ENCODE measurements around the gene SLIT3.

Gene SLIT3

DNA sequence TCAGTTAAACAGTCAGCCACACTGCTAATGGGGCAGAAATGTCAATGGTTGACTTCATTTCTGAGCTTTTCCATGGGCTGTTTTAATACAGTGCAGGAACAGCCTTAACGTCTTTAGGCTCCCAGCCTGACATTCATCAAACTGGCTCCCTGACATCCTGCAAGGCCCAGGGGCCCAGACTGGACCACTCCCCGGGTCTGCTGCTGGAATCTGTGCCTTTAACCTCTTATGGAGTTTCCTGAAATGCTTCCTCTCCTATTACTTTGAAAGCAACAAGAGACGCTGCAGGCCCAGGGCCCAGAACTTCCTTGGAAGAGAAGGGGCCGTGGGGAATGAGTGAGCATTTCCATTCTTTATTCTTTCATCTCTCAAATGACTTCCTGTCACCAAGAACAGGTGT lies 504.9 kb downstream of the SLIT3 start:
- DNase-seq (ENCODE audit: low spot score): no peak

DNA sequence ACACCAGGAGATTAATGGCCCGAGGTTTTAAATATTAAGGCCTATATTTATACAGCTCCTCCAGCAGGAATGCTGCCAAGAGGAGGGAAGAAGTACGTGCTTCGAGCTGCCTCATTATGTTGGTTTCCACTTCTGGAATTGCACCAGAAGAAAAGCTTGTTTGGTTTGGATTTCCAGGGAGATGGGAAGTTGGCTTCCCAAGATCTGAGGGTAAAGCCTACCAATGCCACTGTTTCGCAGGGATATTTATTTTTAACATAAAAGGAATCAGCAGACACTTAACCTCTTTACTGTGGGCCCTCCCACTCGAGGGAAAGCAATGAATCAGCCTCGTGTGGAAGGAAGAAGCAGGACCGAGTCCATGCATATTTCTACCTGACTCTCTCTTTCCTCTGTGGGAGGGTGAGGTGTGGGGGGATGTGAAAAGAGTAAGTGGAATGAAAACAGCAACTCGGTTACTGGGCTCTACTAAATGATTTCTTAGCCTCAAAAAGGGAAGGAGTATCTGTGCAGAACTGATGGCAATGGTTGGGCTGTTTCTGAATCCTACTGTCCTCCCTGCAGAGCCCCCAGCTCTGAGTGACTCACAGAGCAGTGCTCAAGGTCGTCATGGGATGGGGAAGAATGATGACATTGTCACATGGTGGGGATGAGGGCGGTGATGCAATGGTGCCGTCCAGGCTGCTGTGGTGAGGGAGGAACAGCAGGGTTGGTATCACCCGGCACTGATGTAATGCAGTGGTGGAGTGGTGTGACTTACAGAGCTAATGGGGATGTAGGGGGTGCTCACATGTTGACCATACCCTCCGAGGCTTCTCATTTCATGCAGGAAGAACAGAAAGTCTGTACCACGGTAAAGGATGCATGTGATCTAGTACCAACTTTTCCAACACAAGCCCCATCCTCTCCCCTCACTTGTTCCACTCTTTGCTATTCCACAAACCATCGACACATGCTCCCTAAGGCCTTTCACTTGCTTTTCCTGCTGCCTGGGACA lies 506.8 kb downstream of the SLIT3 start:
- peak; percentile 62 for DNase-seq (ENCODE audit: low spot score)

DNA sequence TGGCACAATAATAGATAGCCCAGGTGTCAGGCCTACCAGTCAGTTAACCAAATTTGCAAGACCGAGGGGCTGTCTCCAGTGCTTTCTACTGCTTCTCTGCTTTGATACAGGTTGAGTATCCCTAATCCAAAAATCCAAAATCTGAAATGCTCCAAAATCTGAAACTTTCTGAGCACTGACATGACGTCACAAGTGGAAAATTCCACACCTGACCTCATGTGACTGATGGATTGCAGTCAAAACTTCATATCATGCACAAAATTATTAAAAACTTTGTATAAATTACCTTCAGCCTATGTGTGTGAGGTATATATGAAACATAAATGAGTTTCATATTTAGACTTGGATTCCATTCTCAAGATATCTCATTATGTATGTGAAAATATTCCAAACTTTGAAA lies 508.3 kb downstream of the SLIT3 start:
- no peak for DNase-seq (ENCODE audit: low spot score)

DNA sequence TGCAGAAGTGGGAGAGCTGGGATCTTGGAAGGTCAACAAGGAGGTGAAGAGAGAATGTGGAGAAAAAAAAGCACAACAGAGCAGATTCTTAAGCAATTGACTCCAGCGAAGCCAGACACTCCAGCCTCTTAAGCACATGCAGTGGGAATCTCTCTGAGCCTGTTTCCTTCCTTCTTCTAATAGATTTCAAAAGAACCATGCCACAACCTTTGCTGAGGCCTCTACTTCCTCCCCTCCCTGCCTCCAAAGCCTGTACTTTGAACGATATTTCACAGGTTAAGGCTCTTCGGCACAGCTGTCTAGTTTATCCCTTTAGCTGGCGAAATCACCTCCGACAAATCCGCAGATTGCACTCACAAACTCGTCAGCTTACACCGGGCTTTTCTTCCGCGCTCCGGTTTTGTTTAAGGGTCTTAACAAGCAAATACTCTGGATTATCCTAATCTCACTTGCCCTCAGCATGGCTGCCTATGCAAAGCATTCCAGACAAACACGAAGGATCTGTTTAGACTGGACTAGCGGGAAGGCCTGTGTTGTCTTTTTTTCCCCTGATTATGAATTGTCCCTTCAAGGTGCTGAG lies 510.2 kb downstream of the SLIT3 start:
- no peak for DNase-seq (ENCODE audit: low spot score)

DNA sequence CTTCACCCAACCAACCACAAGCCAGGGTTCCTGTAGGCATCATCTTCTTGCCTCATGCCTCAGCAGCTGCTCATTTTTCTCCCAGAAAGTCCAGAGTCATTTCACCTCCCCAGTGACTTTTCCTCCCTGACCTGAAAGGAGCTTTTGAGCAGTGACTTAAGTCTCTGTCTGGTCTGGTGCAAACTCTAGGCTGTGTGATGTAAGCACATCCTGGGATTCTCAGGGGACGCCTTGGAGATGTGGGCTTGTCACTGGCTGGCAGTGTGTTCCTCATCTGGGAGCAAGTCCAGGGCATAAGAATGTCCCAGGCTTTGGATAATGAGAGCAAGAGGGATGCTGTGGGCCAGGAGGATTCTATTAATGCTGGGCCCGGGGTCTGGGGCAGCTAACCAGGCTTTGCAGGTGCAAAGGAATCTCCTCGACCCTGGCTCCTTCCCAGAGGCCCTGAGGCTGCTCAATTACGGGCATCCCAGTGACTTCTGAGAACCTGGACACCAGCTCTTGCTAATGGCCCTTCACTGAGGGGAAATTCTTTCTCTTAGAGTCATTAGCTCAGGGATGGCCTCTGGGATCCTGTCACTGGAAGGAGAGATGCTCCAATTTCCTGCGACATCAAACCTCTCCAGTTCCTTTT lies 510.8 kb downstream of the SLIT3 start:
- peak; percentile 52 for DNase-seq (ENCODE audit: low spot score)

DNA sequence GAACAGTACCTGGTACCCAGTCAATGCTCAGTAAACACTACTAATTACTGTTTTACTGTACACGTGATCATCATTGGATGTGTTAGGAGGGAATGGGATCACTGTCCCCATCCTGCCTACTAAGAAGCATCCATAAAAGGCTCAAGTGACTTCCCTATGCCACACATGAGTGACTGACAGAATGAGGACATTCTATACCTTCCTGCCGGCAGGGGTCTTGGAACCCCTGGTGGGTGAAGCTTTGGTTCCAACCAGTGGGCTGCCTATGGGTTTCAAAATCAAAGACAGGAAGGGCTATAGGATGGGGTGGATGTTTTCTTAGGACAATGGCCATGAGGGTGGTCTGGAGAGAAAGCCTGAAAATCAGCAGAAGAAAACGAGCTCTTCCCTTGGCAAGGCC lies 512.2 kb downstream of the SLIT3 start:
- DNase-seq (ENCODE audit: low spot score): no peak

DNA sequence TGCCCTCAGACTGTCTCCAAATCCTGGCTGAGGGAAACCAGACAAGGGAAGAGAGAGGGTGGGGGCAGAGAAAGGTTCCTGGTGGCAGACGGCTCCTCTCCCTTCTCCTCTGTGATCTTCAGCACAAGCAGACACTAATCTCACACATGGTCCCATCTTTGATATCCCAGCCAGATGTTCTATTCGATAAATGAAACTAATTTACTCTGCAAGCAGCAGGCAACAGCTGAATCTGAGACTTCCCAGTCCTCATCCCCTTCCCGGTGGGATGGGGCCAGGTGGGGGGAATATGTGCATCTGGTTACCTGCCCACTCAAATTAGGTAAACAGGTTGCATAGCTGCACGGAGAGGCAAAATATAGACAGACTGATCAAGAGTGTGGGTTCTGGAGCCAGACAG lies 512.8 kb downstream of the SLIT3 start:
- no peak for DNase-seq (ENCODE audit: low spot score)

DNA sequence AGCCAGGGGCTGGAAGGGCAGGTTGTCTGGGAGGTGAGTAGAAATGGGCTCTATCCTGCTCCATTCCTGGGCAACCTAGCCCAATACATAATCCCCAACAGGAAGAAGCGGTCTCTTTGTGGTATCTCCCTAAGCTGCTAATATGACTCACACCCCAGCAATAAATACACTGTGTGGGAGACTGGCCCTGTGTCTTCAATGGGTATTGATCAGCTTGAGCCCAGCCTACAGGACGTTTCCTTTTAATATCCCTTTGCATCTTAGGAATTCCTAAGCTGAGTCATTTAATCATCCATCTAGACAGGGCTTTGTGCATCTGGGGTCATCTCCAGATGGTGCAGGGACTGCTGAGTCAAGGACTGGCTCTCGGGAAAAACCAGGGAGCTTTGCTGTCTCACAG lies 514.8 kb downstream of the SLIT3 start:
- DNase-seq (ENCODE audit: low spot score): no peak

DNA sequence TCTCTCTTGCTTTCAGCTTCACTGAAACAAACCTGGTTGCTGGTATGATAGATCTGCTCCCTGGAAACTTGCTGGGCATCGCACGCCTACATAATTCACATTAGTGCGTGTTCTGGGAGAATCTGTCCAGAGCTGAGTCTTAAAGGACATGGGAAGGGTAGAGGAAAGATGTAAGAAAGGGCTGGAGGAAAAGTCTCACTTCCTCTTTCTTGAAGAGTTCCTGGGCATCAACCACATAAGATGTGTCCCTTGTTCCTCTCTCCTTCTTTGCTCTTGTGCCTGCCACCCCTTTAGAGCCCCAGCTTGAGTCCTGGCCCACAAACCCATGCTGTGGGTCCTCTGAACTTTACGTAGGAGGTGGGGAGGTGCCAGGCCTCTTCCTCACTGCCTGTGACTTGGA lies 516.5 kb downstream of the SLIT3 start:
- no peak for DNase-seq (ENCODE audit: low spot score)

DNA sequence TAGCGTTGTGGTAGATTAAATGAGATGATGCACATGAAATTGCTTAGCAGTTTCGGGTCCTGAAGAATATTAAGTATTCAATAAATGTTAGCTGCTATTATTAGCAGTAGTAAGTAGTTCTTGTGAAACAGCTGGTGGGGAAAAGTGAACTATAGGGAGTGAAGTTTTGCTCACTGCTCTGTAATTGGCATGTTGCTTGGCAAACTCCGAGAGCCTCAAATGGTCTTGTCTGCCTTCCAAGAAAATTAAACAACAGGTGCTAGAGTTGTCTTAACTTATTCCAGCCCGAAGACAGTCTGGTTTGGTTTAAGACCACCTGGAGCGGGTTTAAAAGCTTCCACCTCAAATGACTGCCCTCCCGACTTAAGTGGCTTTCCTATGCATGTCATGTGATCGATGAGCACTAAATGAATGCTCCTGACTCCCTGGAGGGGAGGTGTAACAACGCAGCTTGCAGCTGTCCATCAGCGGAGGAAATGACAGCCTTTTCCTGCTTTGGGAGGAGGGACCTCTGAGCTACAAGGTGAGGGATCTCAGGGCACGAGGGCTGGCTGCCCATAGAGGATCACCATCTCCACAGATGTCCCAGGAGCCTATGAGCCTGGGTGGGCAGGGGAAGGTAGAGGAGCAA lies 518.9 kb downstream of the SLIT3 start:
- DNase-seq (ENCODE audit: low spot score): no peak

DNA sequence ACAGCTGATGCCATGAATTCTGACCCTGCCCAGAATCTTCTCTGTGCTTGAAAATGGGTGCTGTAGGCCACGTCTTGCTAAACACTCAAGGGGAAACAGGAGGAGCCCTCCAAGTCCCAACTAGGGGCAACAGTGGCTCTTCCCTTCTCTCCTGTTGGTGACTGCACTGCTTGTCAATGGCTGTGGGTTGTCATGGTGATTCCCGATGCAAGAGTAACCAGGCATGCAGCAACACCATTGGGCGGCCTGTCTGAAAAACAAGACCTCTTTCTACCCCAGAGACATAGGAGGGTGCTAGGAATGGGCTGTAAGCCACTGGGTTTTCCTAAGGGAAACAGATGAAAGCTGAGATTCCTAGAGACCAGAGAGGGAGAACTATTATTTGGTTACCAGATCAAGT lies 520.1 kb downstream of the SLIT3 start:
- DNase-seq (ENCODE audit: low spot score): no peak

DNA sequence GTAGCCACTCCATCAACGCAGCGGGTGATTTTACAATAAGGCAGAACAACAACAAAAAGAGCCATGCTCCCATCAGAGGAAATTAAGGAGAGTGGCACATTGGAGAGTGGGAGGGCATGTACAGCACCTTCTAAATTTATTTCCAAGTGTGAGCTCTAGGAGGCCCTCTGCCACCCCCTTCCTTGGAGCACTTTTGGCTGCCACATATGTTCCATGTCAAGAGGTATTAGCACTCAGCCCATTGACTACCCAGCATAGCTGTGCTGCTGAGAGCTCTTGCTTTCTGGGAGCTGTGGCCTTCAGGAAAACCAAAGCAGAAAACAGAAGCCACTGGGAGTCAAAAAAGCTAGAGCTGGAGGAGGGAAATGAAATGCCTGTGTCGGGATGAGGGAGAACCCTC lies 521.6 kb downstream of the SLIT3 start:
- no peak for DNase-seq (ENCODE audit: low spot score)

DNA sequence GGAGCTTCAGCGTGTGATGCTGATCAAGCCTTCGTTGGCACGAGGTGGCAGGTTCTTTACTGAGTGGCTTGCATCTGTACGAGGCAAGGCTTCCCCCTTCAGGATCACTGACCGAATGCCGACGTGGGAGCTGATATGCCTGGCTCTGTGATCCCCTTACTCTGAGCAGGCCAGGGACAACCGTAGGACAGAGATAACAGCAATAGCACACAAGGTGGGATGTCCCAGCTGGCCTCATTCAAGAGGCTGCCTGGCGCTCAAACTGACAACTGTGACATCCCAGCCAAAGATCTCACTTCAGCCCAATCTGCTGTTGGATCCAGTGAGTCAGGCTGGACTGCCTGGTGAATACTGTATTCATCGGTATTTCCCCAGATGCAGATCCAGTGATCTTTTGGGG lies 522.4 kb downstream of the SLIT3 start:
- DNase-seq (ENCODE audit: low spot score): no peak

DNA sequence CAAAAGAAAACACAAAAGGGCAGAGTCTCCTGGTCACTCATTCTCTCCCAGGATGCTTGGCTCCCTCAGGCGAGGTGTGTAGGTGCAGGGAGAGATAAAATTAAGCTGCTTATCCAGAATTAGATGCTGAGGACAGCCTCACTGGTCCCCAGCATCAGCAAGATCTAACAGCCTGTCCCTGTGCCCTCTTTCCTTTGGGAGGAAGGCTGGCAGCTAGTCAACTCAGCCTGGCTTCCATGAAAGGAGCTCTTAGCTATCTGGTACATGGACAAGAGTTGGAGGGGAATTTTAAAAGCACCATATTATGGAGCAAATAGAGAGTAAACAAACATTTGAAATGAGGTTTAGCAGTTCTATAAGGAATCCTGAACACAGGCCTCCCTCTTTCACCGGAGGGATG lies 523.3 kb downstream of the SLIT3 start:
- no peak for DNase-seq (ENCODE audit: low spot score)

DNA sequence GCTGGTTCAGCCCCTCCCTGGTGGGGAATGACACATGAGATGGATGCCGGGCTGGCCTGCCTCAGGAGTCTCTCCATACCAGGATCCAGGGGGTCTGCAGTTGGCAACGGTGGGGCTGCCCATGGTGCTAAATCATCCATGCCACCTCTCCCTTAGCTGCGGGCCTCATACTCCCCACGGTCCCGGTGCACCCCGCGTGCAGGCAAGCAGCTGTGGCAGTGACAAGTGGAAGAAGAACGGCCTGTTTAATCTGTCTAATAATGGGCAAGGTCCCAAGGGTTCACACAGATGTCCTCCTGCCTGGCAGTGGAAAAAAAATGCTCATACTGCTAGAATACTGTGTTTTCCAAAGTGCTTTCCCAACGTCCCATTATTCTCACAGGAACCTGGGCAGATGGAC lies 524.9 kb downstream of the SLIT3 start:
- DNase-seq (ENCODE audit: low spot score): no peak

DNA sequence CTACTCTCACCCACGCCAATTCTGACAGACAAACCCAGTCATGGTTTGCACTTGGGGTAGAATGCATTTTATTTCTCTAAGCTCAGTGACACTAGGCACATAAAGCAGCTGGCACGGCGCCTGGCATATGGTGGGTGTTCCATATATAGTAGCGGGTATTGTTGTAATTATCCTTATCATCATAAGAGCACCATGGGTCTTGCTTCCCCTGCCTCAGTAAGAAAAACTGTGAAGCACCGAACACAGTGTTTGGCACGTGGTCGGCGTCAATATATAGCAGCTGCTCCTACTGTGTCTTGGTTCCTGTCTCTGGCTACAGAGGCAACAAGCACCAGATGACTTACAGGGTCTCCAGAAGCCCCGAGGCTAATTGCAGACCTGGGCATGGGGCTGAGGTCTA lies 527.7 kb downstream of the SLIT3 start:
- no peak for DNase-seq (ENCODE audit: low spot score)

DNA sequence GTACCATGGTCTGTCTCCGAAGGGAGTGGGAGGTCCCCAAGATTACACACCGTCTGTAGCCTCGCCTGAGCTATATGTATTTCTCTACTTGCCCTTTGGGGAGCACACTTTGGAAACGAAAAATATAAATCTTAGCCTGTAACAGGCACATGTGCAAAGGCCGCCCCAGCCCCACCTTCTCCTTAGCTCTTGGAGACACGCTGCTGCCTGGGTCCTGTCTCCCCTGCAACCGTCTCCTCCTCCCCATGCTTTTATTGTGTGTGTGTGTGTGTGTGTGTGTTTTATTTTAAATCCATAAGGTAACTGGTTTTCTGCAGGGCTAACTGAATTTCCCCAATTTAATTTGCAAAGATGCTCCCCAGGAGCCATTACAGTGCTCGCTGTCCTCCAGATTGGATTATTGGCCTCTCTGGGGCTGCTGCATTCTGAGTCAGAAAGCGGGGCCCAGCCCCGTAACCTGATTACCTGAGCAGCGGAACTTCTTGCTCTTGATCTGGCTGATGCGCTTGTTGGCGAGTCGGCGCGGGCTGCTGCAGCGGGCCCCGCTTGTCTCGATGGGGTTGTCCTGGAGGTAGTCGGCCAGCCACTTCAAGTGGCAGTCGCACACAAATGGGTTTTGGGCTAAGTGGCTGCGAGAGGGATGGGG lies 528.5 kb downstream of the SLIT3 start:
- no peak for DNase-seq (ENCODE audit: low spot score)

DNA sequence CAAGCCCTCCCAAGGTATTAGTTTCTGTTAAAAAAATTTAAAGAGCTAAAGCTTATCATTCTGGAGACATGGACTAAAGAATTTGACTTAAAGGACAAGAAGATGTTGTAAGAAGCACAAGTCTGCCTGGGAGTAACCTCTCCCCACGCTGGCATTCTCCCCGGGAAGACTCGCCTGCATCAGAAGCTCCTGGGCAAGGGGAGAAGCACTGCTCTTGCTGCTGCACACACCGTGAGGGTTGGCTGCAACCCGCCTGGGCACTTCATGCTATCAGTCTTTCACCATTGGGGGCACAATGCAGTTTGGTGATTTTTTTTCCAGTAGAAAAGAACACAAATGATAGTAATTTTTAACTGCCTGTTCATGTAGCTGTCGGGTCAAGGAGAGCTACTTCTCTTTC lies 529.3 kb downstream of the SLIT3 start:
- DNase-seq (ENCODE audit: low spot score): no peak

DNA sequence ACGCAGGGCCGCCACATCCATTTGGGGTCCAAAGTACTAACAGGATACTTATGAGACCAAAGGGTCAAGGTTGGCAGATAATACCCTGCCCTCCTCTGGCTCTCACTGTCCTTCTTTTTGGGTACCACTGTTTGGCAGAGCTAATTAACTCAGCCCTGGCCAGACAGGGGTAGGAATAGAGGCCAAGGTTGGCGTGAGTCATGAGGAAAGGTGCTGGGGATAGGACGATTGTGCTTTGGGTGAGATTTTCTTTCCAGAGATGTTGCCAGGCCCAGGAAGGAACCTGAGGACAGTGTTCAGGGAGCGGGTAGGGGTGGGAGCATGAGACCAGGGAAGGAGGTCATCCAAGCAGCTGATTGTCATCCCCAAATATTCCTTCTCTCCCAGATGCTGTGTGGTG lies 529.9 kb downstream of the SLIT3 start:
- DNase-seq (ENCODE audit: low spot score): no peak

DNA sequence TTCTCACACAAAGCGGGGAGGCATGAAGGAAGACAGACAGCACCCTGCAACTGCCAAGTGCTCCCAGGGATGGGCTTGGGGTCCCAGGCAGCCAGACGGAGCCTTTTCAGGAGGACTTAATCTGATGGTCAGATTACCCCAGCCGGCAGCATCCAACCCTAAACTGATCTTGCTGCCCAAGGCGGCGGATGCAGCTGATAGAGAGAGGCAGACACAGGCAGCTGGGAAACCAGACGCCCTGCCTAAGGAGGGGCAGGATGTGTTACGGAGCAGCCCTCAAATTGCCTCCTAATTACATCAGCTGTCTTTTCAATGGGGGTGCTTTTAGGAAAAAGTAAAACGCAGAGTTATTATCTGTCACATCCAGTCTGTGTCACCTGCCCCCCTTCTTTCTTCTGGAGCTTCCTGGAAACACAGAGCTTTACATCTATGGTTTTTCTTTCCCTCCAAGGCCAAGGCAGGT lies 530.9 kb downstream of the SLIT3 start:
- no peak for DNase-seq (ENCODE audit: low spot score)

DNA sequence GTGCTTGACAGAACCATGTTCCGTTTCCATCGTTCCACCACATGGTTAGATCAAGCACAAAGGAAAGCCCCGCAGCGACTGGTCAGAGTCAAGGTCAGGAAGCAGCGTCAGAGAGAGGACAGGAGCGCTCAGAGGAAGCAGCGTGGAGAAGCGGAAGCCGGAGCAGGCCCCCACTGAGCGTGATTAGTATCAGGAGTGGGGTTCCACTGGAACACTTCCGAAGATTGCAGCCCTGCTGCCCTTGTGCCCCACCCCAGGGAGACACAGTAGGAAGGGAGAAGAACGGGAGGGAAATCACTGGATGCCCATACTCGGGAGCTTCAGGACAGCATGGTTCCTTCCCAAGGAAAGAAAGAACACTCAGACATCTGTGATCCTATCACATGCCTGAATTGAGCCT lies 532.8 kb downstream of the SLIT3 start:
- no peak for DNase-seq (ENCODE audit: low spot score)

DNA sequence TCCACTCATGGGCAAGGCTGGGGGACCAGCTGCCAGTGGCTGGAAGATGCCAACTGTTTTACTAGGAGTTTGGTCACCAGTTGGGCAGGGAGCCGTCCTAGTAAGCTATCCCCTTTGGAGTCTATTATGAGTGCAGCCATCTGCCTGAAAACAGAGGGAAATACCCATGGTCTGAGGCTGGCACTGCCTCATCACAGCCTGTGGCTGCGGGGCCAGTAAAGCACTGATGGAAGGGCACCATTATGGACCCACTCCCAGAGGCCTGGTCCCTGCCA lies 534.6 kb downstream of the SLIT3 start:
- DNase-seq (ENCODE audit: low spot score): peak; percentile 22
